Neural cell (in vitro differentiated cells): ENCODE data around the gene RBM19. TPM values are rescaled to one million over a fixed set of nuclear protein-coding genes. Genes with fewer than 3 reads are reported as not detected.

ENCODE experiments used
- H2AFZ ChIP-seq: fragments of 200-600, 300-800 bp; sonication (generic), shearing (Covaris generic); 2 replicates; pipeline ENCODE4 v1.6.0; 2014; ENCODE audit warnings: low read depth, mild to moderate bottlenecking, antibody characterized with exemption, low read length, moderate library complexity
- H3F3A ChIP-seq: fragments of 200-600 bp; shearing (Covaris generic); 2 replicates; pipeline ENCODE4 v1.6.1; 2016; ENCODE audit warnings: mild to moderate bottlenecking, moderate library complexity, mixed read lengths, antibody characterized with exemption, low read length; ENCODE audit not compliant: insufficient read depth, poor library complexity, severe bottlenecking
- H3K27ac ChIP-seq: fragments of 200-600, 300-800 bp; sonication (generic), shearing (Covaris generic); 2 replicates; pipeline ENCODE4 v1.5.1; 2014; ENCODE audit warnings: mild to moderate bottlenecking, low read length, moderate library complexity
- H3K27me3 ChIP-seq: fragments of 300-800, 200-600 bp; sonication (generic), shearing (Covaris generic); 2 replicates; pipeline ENCODE4 v1.6.0; 2014; ENCODE audit warnings: mild to moderate bottlenecking, low read depth, low read length, moderate library complexity; ENCODE audit not compliant: insufficient read depth
- H3K36me3 ChIP-seq: fragments of 300-800, 200-600 bp; sonication (generic), shearing (Covaris generic); 2 replicates; pipeline ENCODE4 v1.5.1; 2014; ENCODE audit warnings: mild to moderate bottlenecking, antibody characterized with exemption, low read length, moderate library complexity; ENCODE audit not compliant: insufficient read depth
- H3K4me2 ChIP-seq: fragments of 300-800, 200-600 bp; sonication (generic), shearing (Covaris generic); 2 replicates; pipeline ENCODE4 v1.6.0; 2014; ENCODE audit warnings: mild to moderate bottlenecking, low read length
- H3K4me3 ChIP-seq: fragments of 300-800, 200-600 bp; sonication (generic), shearing (Covaris generic); 2 replicates; pipeline ENCODE4 v1.5.1; 2014; ENCODE audit warnings: mild to moderate bottlenecking, low read length, moderate library complexity
- H3K79me2 ChIP-seq: fragments of 200-600 bp; shearing (Covaris generic); replicated peaks from 2 replicates; pipeline ENCODE4 v1.6.0; 2014; ENCODE audit warnings: mild to moderate bottlenecking, low read length, moderate library complexity; ENCODE audit not compliant: insufficient read depth
- H3K9ac ChIP-seq: fragments of 300-800, 200-600 bp; sonication (generic), shearing (Covaris generic); 2 replicates; pipeline ENCODE4 v1.6.1; 2016; ENCODE audit warnings: mild to moderate bottlenecking, low read length, mixed read lengths
- H3K9me2 ChIP-seq: fragments of 200-600 bp; shearing (Covaris generic); 2 replicates; pipeline ENCODE4 v1.6.1; 2016; ENCODE audit warnings: mild to moderate bottlenecking, low read length, mixed read lengths; ENCODE audit not compliant: insufficient read depth
- H3K9me3 ChIP-seq: fragments of 200-600, 300-800 bp; sonication (generic), shearing (Covaris generic); 2 replicates; pipeline ENCODE4 v1.6.1; 2016; ENCODE audit warnings: mild to moderate bottlenecking, mixed run types, low read length, moderate library complexity, mixed read lengths
- H4K20me1 ChIP-seq: fragments of 200-600 bp; shearing (Covaris generic); 2 replicates; pipeline ENCODE4 v1.6.1; 2016; ENCODE audit warnings: mild to moderate bottlenecking, mixed run types; ENCODE audit not compliant: insufficient read depth
- EP300 ChIP-seq: fragments of 450-650 bp; conservative IDR thresholded peaks from 2 replicates; pipeline ENCODE4 v1.6.1; 2014; ENCODE audit warnings: antibody characterized with exemption, mild to moderate bottlenecking, moderate library complexity; ENCODE audit not compliant: poor library complexity, severe bottlenecking
- EZH2 ChIP-seq: fragments of 200-600, 300-800 bp; shearing (Covaris generic), sonication (generic); IDR thresholded peaks from 2 replicates; pipeline ENCODE4 v1.6.1; 2014; ENCODE audit warnings: antibody characterized with exemption, low read length, borderline replicate concordance, mild to moderate bottlenecking; ENCODE audit not compliant: insufficient read depth, poor library complexity, severe bottlenecking
- MXI1 ChIP-seq: fragments of 450-650 bp; conservative IDR thresholded peaks from 2 replicates; pipeline ENCODE4 v1.6.1; 2014; ENCODE audit warnings: antibody characterized with exemption, mild to moderate bottlenecking; ENCODE audit not compliant: poor library complexity, severe bottlenecking
- POLR2AphosphoS5 ChIP-seq: IDR thresholded peaks from 2 replicates; pipeline ENCODE4 v1.6.1; 2012
- RAD21 ChIP-seq: fragments of 450-650 bp; conservative IDR thresholded peaks from 2 replicates; pipeline ENCODE4 v1.6.1; 2014; ENCODE audit warnings: antibody characterized with exemption, mild to moderate bottlenecking, moderate library complexity
- SMC3 ChIP-seq: fragments of 450-650 bp; conservative IDR thresholded peaks from 2 replicates; pipeline ENCODE4 v1.6.1; 2014; ENCODE audit warnings: antibody characterized with exemption, mild to moderate bottlenecking, moderate library complexity; ENCODE audit not compliant: poor library complexity
- TAF1 ChIP-seq: IDR thresholded peaks from 2 replicates; pipeline ENCODE4 v1.6.1; 2012; ENCODE audit warnings: low read depth
- polyA plus RNA-seq: library from polyadenylated mRNA; depleted of rRNA; stranded (reverse); fragments of >200 nt; gene quantifications from 2 replicates; pipeline ENCODE4 v1.2.3, GENCODE V29; 2014
- TF ChIP-seq, protein P1 (sequence below): fragments of 450-650 bp; IDR thresholded peaks from 2 replicates; pipeline ENCODE4 v1.5.1; 2014; ENCODE audit warnings: antibody characterized with exemption, mild to moderate bottlenecking, moderate library complexity; ENCODE audit not compliant: poor library complexity, severe bottlenecking
- TF ChIP-seq, protein P2 (sequence below): IDR thresholded peaks from 2 replicates; pipeline ENCODE4 v1.6.1; 2012; ENCODE audit warnings: borderline replicate concordance

RBM19 gene
- polyA plus RNA-seq, 1 donor from 2014 or later, result 14.2 TPM

DNA sequence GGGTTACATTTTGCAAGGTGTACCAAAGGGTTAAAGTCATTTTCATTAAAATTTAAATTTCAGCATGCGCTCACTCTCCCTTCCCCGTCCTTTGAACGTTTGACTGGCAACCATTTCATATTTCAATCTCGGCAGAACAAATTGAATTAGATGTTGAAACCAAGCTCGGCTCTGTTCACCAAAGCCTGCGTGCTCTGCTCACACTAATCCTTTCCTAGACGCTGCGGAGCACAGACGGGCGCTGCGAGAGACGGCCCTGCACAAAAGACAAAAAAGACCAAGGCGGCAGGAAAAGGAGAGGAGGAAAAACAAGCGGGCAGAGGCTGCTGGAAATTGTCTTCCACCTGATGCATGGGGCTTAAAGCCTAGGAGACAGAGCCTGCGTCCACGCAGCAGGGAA lies 149.3 kb downstream of the RBM19 start:
- no peak overlapping the region for H3K4me3 ChIP-seq
- H3K36me3 ChIP-seq, result no peaks in the 10 kb centered on the region
- H3K4me2 ChIP-seq, result no peak overlapping the region
- H3K27me3 ChIP-seq, result no peaks in the 10 kb centered on the region
- H3K9me3 ChIP-seq, result no peaks in the 10 kb centered on the region
- H3K27ac ChIP-seq, result peak overlapping the region; percentile 7
- no peaks in the 10 kb centered on the region for H3F3A ChIP-seq
- H3K9ac ChIP-seq, result no peak overlapping the region
- TF ChIP-seq, protein P1, sequence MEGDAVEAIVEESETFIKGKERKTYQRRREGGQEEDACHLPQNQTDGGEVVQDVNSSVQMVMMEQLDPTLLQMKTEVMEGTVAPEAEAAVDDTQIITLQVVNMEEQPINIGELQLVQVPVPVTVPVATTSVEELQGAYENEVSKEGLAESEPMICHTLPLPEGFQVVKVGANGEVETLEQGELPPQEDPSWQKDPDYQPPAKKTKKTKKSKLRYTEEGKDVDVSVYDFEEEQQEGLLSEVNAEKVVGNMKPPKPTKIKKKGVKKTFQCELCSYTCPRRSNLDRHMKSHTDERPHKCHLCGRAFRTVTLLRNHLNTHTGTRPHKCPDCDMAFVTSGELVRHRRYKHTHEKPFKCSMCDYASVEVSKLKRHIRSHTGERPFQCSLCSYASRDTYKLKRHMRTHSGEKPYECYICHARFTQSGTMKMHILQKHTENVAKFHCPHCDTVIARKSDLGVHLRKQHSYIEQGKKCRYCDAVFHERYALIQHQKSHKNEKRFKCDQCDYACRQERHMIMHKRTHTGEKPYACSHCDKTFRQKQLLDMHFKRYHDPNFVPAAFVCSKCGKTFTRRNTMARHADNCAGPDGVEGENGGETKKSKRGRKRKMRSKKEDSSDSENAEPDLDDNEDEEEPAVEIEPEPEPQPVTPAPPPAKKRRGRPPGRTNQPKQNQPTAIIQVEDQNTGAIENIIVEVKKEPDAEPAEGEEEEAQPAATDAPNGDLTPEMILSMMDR, result no peak
- TF ChIP-seq MXI1, result no peak
- TF ChIP-seq, protein P2, sequence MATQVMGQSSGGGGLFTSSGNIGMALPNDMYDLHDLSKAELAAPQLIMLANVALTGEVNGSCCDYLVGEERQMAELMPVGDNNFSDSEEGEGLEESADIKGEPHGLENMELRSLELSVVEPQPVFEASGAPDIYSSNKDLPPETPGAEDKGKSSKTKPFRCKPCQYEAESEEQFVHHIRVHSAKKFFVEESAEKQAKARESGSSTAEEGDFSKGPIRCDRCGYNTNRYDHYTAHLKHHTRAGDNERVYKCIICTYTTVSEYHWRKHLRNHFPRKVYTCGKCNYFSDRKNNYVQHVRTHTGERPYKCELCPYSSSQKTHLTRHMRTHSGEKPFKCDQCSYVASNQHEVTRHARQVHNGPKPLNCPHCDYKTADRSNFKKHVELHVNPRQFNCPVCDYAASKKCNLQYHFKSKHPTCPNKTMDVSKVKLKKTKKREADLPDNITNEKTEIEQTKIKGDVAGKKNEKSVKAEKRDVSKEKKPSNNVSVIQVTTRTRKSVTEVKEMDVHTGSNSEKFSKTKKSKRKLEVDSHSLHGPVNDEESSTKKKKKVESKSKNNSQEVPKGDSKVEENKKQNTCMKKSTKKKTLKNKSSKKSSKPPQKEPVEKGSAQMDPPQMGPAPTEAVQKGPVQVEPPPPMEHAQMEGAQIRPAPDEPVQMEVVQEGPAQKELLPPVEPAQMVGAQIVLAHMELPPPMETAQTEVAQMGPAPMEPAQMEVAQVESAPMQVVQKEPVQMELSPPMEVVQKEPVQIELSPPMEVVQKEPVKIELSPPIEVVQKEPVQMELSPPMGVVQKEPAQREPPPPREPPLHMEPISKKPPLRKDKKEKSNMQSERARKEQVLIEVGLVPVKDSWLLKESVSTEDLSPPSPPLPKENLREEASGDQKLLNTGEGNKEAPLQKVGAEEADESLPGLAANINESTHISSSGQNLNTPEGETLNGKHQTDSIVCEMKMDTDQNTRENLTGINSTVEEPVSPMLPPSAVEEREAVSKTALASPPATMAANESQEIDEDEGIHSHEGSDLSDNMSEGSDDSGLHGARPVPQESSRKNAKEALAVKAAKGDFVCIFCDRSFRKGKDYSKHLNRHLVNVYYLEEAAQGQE, result no peak
- TF ChIP-seq POLR2AphosphoS5, result no peak
- no peak for TF ChIP-seq EP300
- no peak for TF ChIP-seq TAF1
- TF ChIP-seq SMC3, result no peak
- TF ChIP-seq RAD21, result no peak
- TF ChIP-seq EZH2, result no peak
- H4K20me1 ChIP-seq, result no peaks in the 10 kb centered on the region
- no peaks in the 10 kb centered on the region for H3K79me2 ChIP-seq
- no peaks in the 10 kb centered on the region for H3K9me2 ChIP-seq
- H2AFZ ChIP-seq, result no peak overlapping the region

DNA sequence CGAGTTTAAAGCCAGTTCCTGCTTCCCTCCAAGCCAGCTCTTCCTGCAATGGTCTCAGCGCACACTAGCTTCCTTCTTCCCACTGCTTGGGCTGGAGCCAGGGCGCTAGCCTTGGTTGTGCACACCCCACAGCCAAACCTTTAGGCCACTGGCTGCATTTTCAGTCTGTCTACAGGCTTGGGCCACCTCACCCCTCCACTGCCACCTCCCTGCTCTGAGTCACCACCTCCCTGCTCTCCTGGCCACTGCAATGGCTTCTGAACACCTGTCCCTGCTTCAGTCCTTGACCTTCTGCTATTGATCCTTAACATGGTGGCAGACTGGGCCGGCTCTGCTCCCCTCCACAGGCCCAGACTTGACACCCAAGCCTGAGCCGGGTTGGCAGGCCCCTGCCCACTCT lies 151.1 kb downstream of the RBM19 start:
- no peaks in the 10 kb centered on the region for H3K9me3 ChIP-seq
- no peak overlapping the region for H2AFZ ChIP-seq
- TF ChIP-seq EZH2, result no peak
- no peak for TF ChIP-seq RAD21
- no peak for TF ChIP-seq POLR2AphosphoS5
- TF ChIP-seq EP300, result no peak
- TF ChIP-seq MXI1, result no peak
- TF ChIP-seq, protein P2, result no peak
- TF ChIP-seq, protein P1, result no peak
- no peak for TF ChIP-seq SMC3
- TF ChIP-seq TAF1, result no peak
- H3K9me2 ChIP-seq, result no peaks in the 10 kb centered on the region
- no peaks in the 10 kb centered on the region for H4K20me1 ChIP-seq
- H3K9ac ChIP-seq, result no peak overlapping the region
- no peaks in the 10 kb centered on the region for H3K79me2 ChIP-seq
- no peaks in the 10 kb centered on the region for H3F3A ChIP-seq
- H3K4me2 ChIP-seq, result no peak overlapping the region
- H3K27me3 ChIP-seq, result no peaks in the 10 kb centered on the region
- no peak overlapping the region for H3K27ac ChIP-seq
- no peaks in the 10 kb centered on the region for H3K36me3 ChIP-seq
- H3K4me3 ChIP-seq, result no peak overlapping the region
